Stomach smooth muscle (tissue), 2 donors: ENCODE data around the gene PDSS2.
"Not testable (repeated sequence)": the region's sequence is repeated elsewhere in the genome, so short reads cannot be mapped to it uniquely, and the experiment has no call there.

Source experiments
- H3K27ac ChIP-seq: one replicate; pipeline ENCODE4 v1.7.0; 2013; ENCODE audit warnings: mild to moderate bottlenecking, low read length, inconsistent platforms
- H3K27me3 ChIP-seq, 2 donors: one replicate each; pipeline ENCODE4 v1.7.0; 2013; ENCODE audit warnings: low read length in 2 of 2; ENCODE audit not compliant: insufficient read depth in 2 of 2, control insufficient read depth in 1 of 2
- H3K36me3 ChIP-seq, 2 donors: one replicate each; pipeline ENCODE4 v1.7.0; 2013; ENCODE audit warnings: low read length in 2 of 2; ENCODE audit not compliant: control insufficient read depth in 2 of 2, insufficient read depth in 2 of 2
- H3K4me1 ChIP-seq: one replicate; pipeline ENCODE4 v1.7.0; 2013; ENCODE audit warnings: low read length; ENCODE audit not compliant: control insufficient read depth, insufficient read depth
- H3K4me3 ChIP-seq, 2 donors: one replicate each; pipeline ENCODE4 v1.7.0; 2013; ENCODE audit warnings: low read length in 2 of 2
- H3K9ac ChIP-seq, 2 donors: one replicate each; pipeline ENCODE4 v1.7.0; 2013; ENCODE audit warnings: low read length in 2 of 2, mild to moderate bottlenecking in 1 of 2
- H3K9me3 ChIP-seq, 2 donors: one replicate each; pipeline ENCODE4 v1.7.0; 2013; ENCODE audit warnings: low read length in 2 of 2; ENCODE audit not compliant: control insufficient read depth in 2 of 2
- donor health status: healthy.
- donor health status: Pancreatic carcinoma.

The PDSS2 gene

DNA sequence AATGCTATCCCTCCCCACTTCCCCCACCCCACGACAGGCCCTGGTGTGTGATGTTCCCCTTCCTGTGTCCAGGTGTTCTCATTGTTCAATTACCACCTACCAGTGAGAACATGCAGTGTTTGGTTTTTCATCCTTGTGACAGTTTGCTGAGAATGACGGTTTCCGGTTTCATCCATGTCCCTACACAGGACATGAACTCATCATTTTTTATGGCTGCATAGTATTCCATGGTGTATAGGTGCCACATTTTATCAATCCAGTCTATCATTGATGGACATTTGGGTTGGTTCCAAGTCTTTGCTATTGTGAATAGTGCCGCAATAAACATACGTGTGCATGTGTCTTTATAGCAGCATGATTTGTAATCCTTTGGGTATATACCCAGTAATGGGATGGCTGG is 295.1 kb downstream of the PDSS2 start:
- not testable (repeated sequence) for H3K27ac ChIP-seq, H3K36me3 ChIP-seq, H3K27me3 ChIP-seq, H3K9me3 ChIP-seq, H3K9ac ChIP-seq, H3K4me3 ChIP-seq, H3K4me1 ChIP-seq

DNA sequence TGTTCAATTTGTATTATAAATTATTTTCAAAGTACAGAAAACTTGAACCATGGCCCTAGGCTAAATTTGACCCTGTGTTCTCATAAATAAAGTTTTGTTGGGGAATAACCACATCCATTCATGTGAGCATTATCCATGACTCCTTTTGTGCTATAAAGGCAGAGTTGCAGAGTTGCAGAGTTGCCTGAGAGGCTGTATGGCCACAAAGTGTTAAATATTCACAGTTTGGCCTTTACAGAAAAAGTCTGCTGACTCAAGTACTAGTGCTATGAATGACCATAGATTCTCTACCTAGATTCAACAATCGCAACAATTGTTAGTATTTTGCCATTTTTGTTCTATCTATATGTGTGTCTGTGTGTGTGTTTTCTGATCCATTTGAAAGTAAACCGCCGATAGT is 297.8 kb downstream of the PDSS2 start:
- H3K9me3 ChIP-seq = no peaks in the 10 kb centered on the region
- no peaks in the 10 kb centered on the region for H3K27me3 ChIP-seq
- no peak overlapping the region for H3K9ac ChIP-seq
- H3K36me3 ChIP-seq = no peaks in the 10 kb centered on the region
- no peak overlapping the region for H3K27ac ChIP-seq
- no peaks in the 10 kb centered on the region for H3K4me1 ChIP-seq
- no peak overlapping the region for H3K4me3 ChIP-seq

DNA sequence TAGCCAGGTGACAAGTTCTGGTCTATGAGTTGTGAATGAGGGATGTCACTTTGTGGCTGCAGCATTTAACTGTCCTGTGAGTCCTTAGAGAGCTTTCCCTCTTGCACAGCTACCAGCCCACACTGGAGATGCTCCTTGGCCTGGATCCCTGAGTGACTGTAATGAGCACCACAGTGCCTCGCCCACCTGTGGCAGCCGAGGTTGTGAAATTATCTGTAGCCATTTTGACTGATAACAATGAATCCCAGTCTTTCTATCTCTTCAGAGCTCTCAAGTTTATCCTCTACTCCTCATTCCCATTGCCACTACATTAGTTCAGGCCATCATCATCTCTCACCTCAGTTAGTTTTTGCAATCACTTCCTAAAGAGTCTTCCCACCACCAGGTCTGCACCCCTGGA is 302.7 kb downstream of the PDSS2 start:
- Histone ChIP-seq H3K27me3 (no peaks in the 10 kb centered on the region), H3K4me1 (no peaks in the 10 kb centered on the region), H3K9ac (no peak overlapping the region), H3K27ac (no peak overlapping the region), H3K4me3 (no peak overlapping the region), H3K36me3 (no peaks in the 10 kb centered on the region), H3K9me3 (no peaks in the 10 kb centered on the region)

DNA sequence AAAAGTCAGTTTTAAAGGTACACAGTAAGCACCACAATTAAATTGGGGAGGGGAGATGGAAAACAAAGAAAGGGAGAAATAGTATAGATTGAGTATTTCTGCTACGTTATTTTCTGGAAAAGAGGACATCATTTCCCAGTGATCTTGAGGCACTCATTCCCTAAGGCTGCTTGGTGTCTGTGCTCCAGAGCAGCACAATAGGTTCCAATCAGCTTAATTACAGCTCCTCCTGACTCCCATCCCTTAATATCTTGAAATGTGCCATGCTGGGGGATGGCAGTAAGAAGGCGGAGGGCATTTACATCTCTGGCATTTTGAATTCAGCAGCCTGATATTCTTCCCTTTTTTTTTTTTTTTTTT is 304.6 kb downstream of the PDSS2 start:
- no peaks in the 10 kb centered on the region for H3K9me3 ChIP-seq
- no peak overlapping the region for H3K27ac ChIP-seq
- no peaks in the 10 kb centered on the region for H3K27me3 ChIP-seq
- no peaks in the 10 kb centered on the region for H3K4me1 ChIP-seq
- H3K9ac ChIP-seq = no peak overlapping the region
- no peak overlapping the region for H3K4me3 ChIP-seq
- H3K36me3 ChIP-seq = no peaks in the 10 kb centered on the region

DNA sequence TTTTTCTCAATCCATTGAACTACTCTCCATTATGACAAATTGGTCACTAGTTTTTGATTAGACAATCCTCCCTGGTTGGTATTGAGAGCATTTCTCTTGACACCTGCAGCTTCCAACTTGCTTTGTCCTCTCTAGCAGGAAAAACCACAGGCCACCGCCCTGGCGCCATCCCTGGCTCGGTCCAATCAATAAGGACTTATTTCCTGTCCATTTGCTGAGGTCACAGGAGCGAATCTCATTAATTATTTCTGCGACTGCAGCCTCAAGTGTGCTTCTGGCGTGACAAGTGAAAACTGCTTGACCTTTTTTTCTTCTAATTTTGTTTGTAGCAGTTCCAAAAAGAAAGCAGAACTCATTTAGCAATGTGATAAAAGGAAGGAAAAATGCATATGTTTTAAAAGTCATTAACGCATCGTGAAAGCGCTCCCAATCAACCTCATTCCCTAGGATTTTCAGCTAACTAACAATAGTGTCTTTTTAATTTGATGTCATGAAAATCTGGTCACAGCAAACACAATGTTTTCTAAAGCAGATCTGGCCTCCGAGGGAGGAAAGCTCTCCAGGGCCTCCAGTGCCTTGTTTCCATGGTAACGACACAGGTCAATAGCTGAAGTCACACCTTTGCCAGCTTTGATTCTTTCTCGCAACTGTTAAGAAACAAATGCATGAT is 305.1 kb downstream of the PDSS2 start:
- Histone ChIP-seq H3K27me3 (no peaks in the 10 kb centered on the region), H3K9ac (no peak overlapping the region), H3K27ac (no peak overlapping the region), H3K9me3 (no peaks in the 10 kb centered on the region), H3K4me3 (no peak overlapping the region), H3K36me3 (no peaks in the 10 kb centered on the region), H3K4me1 (no peaks in the 10 kb centered on the region)

DNA sequence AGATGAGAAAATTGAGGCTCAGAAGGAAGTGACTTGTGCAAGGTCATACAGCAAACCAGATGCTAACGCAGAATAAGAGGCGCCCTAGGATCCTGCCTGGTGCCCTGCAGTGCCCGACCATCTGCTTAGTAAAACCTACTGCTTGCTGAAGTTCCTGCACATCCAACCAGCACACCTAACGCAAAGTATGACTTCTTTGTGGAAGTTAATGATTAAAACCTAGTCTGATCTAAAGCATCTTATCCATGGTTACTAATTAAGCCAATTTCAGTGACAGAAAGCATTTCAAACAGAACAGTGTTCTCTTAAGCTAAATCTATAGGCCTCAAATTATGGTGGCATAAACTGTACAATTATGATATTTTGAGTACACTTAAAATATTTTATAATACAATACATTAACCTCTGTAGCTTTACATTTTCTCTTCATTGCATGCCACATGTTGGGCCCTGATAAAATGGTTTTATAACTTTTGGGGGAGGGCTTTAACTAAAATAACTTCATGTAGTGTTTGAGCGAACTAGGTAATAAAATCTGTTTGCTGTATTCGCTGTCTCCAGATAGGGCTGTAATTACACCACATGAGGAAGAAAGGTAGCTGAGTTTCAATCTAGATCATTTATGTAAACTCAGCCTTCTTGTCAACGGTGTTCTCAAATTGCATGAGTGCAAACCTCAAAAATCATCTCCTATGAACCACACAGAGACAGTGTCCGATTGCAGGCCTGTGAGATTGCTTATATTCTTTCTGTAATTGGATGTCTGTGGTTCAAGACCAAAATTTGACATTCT is 306.5 kb downstream of the PDSS2 start:
- no peak overlapping the region for H3K9ac ChIP-seq
- H3K27me3 ChIP-seq = no peaks in the 10 kb centered on the region
- H3K36me3 ChIP-seq = no peaks in the 10 kb centered on the region
- no peaks in the 10 kb centered on the region for H3K9me3 ChIP-seq
- no peaks in the 10 kb centered on the region for H3K4me1 ChIP-seq
- no peak overlapping the region for H3K4me3 ChIP-seq
- H3K27ac ChIP-seq = no peak overlapping the region

DNA sequence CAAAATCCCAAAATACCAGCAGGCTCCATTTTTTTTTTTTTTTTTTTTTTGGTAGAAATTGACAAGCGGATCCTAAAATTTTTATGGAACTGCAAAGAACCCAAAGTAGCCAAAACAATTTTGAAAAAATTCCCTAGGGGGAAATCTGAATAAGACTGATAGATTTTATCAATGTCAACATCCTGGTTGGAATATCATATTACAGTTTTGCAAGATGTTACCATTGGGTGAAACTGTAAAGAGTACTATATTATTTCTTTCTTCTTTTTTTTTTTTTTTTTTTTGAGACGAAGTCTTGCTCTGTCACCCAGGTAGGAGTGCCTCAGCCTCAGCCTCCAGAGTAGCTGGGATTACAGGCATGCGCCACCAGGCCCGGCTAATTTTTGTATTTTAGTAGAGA is 314.7 kb downstream of the PDSS2 start:
- Histone ChIP-seq H3K9ac (no peak overlapping the region), H3K9me3 (no peaks in the 10 kb centered on the region), H3K4me1 (no peaks in the 10 kb centered on the region), H3K4me3 (no peak overlapping the region), H3K36me3 (no peaks in the 10 kb centered on the region), H3K27ac (no peak overlapping the region), H3K27me3 (no peaks in the 10 kb centered on the region)

DNA sequence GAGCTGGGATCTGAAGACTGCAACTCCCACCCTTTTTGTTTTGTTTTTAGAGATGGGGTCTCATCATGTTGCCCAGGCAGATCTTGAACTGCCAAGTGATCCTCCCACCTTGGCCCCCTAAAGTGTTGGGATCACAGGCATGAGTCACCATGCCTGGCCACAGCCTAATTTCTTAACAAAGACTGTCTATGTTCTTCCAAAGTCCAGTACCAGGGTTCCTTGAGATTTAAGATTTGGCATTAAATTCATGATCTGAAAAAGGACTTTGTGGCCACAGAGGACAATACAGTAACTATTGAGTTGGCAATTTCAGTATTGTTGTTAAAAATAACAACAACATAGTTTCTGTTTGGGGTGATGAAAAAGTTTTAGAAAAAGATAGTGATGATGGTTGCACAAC is 315.4 kb downstream of the PDSS2 start:
- Histone ChIP-seq H3K9ac (no peak overlapping the region), H3K27ac (no peak overlapping the region), H3K27me3 (no peaks in the 10 kb centered on the region), H3K9me3 (no peaks in the 10 kb centered on the region), H3K36me3 (no peaks in the 10 kb centered on the region), H3K4me3 (no peak overlapping the region), H3K4me1 (no peaks in the 10 kb centered on the region)

DNA sequence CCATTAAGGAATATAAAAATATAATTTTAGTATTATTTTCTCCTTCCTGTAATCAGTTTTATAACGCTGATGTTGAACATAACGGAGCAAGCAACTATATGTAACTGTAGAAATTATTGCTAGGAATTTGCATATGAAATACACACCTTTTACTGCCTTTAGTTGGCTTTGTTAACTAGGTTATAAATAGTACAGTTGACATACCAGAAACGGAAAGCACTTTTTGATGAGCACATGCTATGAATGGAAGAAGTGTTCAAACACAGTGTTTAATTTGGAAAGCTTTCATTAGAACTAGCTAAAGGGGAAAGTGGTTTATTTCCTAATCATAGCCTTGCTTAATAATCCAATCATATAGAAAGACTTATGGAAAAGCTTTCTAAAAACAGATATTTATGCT is 318.8 kb downstream of the PDSS2 start:
- H3K4me3 ChIP-seq = no peak overlapping the region
- no peaks in the 10 kb centered on the region for H3K36me3 ChIP-seq
- H3K9ac ChIP-seq = no peak overlapping the region
- no peaks in the 10 kb centered on the region for H3K27me3 ChIP-seq
- H3K27ac ChIP-seq = no peak overlapping the region
- no peaks in the 10 kb centered on the region for H3K4me1 ChIP-seq
- no peaks in the 10 kb centered on the region for H3K9me3 ChIP-seq

DNA sequence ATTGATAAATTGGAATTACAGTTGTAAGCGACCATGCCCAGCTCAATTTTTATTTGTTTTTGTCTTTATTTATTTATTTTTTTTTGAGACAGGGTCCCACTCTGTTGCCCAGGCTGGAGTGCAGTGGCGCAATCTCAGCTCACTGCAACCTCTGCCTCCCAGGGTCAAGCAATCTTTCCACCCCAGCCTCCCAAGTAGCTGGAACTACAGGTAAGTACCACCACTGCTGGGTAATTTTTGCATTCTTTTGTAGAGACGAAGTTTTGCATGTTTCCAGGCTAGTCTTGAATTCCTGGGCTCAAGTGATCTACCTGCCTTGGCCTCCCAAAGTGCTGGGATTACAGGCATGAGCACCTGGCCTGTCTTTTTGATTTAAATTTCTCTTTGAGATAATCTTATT is 323.0 kb downstream of the PDSS2 start:
- not testable (repeated sequence) for H3K27ac ChIP-seq, H3K27me3 ChIP-seq, H3K4me3 ChIP-seq, H3K36me3 ChIP-seq, H3K9me3 ChIP-seq, H3K9ac ChIP-seq, H3K4me1 ChIP-seq

DNA sequence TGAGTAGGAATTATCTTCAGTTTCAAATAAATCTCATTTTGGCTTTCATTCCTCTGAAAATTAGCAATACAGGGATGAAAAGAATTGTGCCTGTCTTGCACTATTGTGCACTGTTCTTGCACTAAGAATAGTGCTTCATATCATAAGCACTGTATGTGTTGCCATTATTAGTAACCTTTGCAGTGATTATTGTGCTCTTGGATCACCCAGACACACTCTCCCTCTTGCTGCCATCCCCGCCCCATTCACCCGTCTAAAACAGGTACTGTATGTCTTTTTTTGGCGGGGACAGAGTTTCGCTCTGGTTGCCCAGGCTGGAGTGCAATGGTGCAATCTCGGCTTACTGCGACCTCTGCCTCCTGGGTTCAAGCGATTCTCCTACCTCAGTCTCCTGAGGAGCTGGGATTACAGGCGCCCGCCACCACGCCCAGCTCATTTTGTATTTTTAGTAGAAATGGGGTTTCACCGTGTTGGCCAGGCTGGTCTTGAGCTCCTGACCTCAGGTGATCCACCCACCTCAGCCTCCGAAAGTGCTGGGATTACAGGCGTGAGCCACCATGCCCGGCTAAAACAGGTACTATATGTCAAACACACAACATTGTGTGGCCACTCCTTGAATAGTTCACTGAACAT is 324.2 kb downstream of the PDSS2 start:
- not testable (repeated sequence) for H3K27ac ChIP-seq, H3K4me3 ChIP-seq, H3K9me3 ChIP-seq, H3K27me3 ChIP-seq, H3K4me1 ChIP-seq, H3K36me3 ChIP-seq, H3K9ac ChIP-seq
